ENCODE data around the gene NARF. TPM values are rescaled to one million over a fixed set of nuclear protein-coding genes. Genes with fewer than 3 reads are reported as not detected.

NARF gene
- total RNA-seq, 2 experiments from 2014 or later = 75.0 to 151 TPM

DNA sequence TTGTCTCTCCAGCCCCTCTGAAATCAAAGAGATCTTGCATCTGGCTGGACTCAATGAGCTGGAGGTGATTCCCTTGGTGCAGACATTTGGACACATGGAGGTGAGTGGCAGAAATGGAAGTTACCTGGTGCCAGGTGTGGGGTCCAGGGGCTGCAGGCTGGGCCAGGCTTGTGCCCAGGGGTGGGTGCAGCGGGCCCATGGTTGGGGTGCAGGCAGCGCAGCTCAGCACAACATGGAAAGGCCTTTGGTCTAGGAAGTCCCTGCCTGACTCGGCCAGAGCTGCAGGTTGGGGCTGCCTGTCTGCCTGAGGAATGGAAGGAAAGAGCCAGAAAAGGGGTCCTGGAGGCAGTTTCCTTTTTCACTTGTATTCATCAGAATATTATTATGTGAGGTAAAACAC lies 30.0 kb upstream of the NARF start:
- no TSS peak for BruUV-seq (replicated peaks)
- Histone ChIP-seq H3K4me1 (ENCODE audit: insufficient read depth, low read length, poor library complexity, severe bottlenecking) (peaks cover 4% of the 10 kb centered on the region), H3K79me2 (ENCODE audit: insufficient read depth, low read depth, low read length) (no peaks in the 10 kb centered on the region), H2AFZ (ENCODE audit: low read length) (no peak overlapping the region), H3K4me3 (ENCODE audit: low read depth, low read length, poor library complexity, severe bottlenecking) (no peak overlapping the region), H4K20me1 (ENCODE audit: insufficient read depth, low read length) (no peaks in the 10 kb centered on the region), H3K9me2 (ENCODE audit: insufficient read depth, low read length) (no peaks in the 10 kb centered on the region), H3K4me2 (ENCODE audit: low read length) (no peak overlapping the region), H3K36me3 (ENCODE audit: insufficient read depth, low read length) (peaks cover 10% of the 10 kb centered on the region; the same call in 1 of the 2 replicates), H3K27ac (ENCODE audit: low read depth, low read length, poor library complexity, severe bottlenecking) (no peak overlapping the region), H3K9me3 (ENCODE audit: low read length) (no peaks in the 10 kb centered on the region)
- TF ChIP-seq EZH2phosphoT487 (IDR thresholded peaks at IDR 0.05; ENCODE audit: borderline replicate concordance, low read depth, low read length) = no peak
- TF ChIP-seq CTCF (conservative IDR thresholded peaks at IDR 0.05; ENCODE audit: low read length) = no peak
- ChIA-PET CTCF (ENCODE audit: unreplicated experiment) (no interaction called here), POLR2A (interaction anchor here (1.2 kb wide), 1 partner anchor 21 kb away, joined by 3 read pairs; no protein-coding TSS in a partner anchor)
- DNase-seq (ENCODE audit: low spot score) = no peak
- intact Hi-C loops (cut with micrococcal nuclease; ENCODE audit: unreplicated experiment) = no loop called here

DNA sequence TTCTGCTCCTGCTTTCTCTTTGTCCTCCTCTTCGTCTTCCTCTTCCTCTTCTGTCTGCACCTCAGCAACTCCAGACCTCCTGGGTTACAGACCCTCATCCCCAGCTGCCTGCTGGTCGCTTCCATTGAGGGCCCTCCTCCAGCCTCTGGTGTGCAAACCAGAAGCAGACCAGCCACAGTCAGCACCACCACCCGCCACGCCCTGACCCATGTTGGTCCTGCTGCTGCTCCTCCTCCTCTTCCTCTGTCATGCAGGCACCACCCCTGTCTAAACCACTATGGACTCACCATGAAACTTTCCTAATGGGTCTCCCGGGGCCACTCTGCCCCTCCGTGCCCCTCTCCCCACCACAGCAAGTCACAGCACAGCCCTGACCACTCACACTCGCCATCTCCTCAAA lies 28.7 kb upstream of the NARF start:
- Histone ChIP-seq H2AFZ (ENCODE audit: low read length) (no peak overlapping the region), H3K27ac (ENCODE audit: low read depth, low read length, poor library complexity, severe bottlenecking) (no peak overlapping the region), H4K20me1 (ENCODE audit: insufficient read depth, low read length) (no peaks in the 10 kb centered on the region), H3K79me2 (ENCODE audit: insufficient read depth, low read depth, low read length) (no peaks in the 10 kb centered on the region), H3K4me2 (ENCODE audit: low read length) (no peak overlapping the region), H3K4me3 (ENCODE audit: low read depth, low read length, poor library complexity, severe bottlenecking) (no peak overlapping the region), H3K9me3 (ENCODE audit: low read length) (no peaks in the 10 kb centered on the region), H3K36me3 (ENCODE audit: insufficient read depth, low read length) (peaks cover 17% of the 10 kb centered on the region; the same call in 1 of the 2 replicates), H3K4me1 (ENCODE audit: insufficient read depth, low read length, poor library complexity, severe bottlenecking) (peaks cover 12% of the 10 kb centered on the region), H3K9me2 (ENCODE audit: insufficient read depth, low read length) (no peaks in the 10 kb centered on the region)
- ChIA-PET CTCF (ENCODE audit: unreplicated experiment) (no interaction called here), POLR2A (no interaction called here)
- no TSS peak for BruUV-seq (replicated peaks)
- no peak for TF ChIP-seq CTCF (conservative IDR thresholded peaks at IDR 0.05; ENCODE audit: low read length)
- no peak for TF ChIP-seq EZH2phosphoT487 (IDR thresholded peaks at IDR 0.05; ENCODE audit: borderline replicate concordance, low read depth, low read length)
- no peak for DNase-seq (ENCODE audit: low spot score)
- intact Hi-C loops (cut with micrococcal nuclease; ENCODE audit: unreplicated experiment) = no loop called here

- no peaks in the 10 kb centered on the region for H3K79me2 ChIP-seq (ENCODE audit: insufficient read depth, low read depth, low read length)
- no peak for DNase-seq (ENCODE audit: low spot score)
- POLR2A ChIA-PET = no interaction called here
- no peak overlapping the region for H3K27ac ChIP-seq (ENCODE audit: low read depth, low read length, poor library complexity, severe bottlenecking)
- CTCF ChIA-PET (ENCODE audit: unreplicated experiment) = no interaction called here
- H3K36me3 ChIP-seq (ENCODE audit: insufficient read depth, low read length) = peaks cover 34% of the 10 kb centered on the region
- no peak overlapping the region for H3K4me3 ChIP-seq (ENCODE audit: low read depth, low read length, poor library complexity, severe bottlenecking)
- H3K4me2 ChIP-seq (ENCODE audit: low read length) = no peak overlapping the region
- peaks cover 11% of the 10 kb centered on the region for H3K4me1 ChIP-seq (ENCODE audit: insufficient read depth, low read length, poor library complexity, severe bottlenecking)
- no peak for TF ChIP-seq EZH2phosphoT487 (IDR thresholded peaks at IDR 0.05; ENCODE audit: borderline replicate concordance, low read depth, low read length)
- peak; percentile 44; the same call in 1 of the 2 replicates for TF ChIP-seq CTCF (conservative IDR thresholded peaks at IDR 0.05; ENCODE audit: low read length)
- no peaks in the 10 kb centered on the region for H4K20me1 ChIP-seq (ENCODE audit: insufficient read depth, low read length)
- no TSS peak for BruUV-seq (replicated peaks)
- no peak overlapping the region for H2AFZ ChIP-seq (ENCODE audit: low read length)
- intact Hi-C loops (cut with micrococcal nuclease; ENCODE audit: unreplicated experiment) = no loop called here
- H3K9me2 ChIP-seq (ENCODE audit: insufficient read depth, low read length) = no peaks in the 10 kb centered on the region
- H3K9me3 ChIP-seq (ENCODE audit: low read length) = no peaks in the 10 kb centered on the region
Measured at GRCh38 chr17:82432017-82432416, 26.5 kb upstream of the NARF start.
